GM18873 (cell line): ENCODE measurements around the gene ARVCF.

Source experiments
- ATAC-seq: cut with Tn5 transposase; IDR thresholded peaks from one replicate; pipeline ENCODE4 v1.9.1; 2021; ENCODE audit warnings: mild to moderate bottlenecking, moderate library complexity, moderate number of reproducible peaks; ENCODE audit not compliant: unreplicated experiment, low FRiP score

Gene ARVCF

GRCh38 chr22:19977296-19978243 lies 39.1 kb downstream of the ARVCF start:
- no peak for ATAC-seq

- no peak for ATAC-seq
Measured at GRCh38 chr22:19976671-19977070, 40.0 kb downstream of the ARVCF start.

GRCh38 chr22:19975707-19976035 lies 41.0 kb downstream of the ARVCF start:
- ATAC-seq: no peak

GRCh38 chr22:19974935-19975706 lies 41.5 kb downstream of the ARVCF start:
- ATAC-seq: no peak

- ATAC-seq: no peak
Measured at GRCh38 chr22:19974268-19974861, 42.3 kb downstream of the ARVCF start.

- no peak for ATAC-seq
Measured at GRCh38 chr22:19973551-19974267, 42.9 kb downstream of the ARVCF start.

- ATAC-seq: no peak
Measured at GRCh38 chr22:19972652-19973550, 43.7 kb downstream of the ARVCF start.

- ATAC-seq: no peak
Measured at GRCh38 chr22:19972251-19972650, 44.4 kb downstream of the ARVCF start.

GRCh38 chr22:19971276-19972124 lies 45.1 kb downstream of the ARVCF start:
- no peak for ATAC-seq

GRCh38 chr22:19970479-19971275 lies 45.9 kb downstream of the ARVCF start:
- ATAC-seq: no peak

- ATAC-seq: no peak
Measured at GRCh38 chr22:19970031-19970478, 46.6 kb downstream of the ARVCF start.

- ATAC-seq: no peak
Measured at GRCh38 chr22:19969141-19969928, 47.3 kb downstream of the ARVCF start.

GRCh38 chr22:19968450-19968891 lies 48.2 kb downstream of the ARVCF start:
- ATAC-seq: no peak

- no peak for ATAC-seq
Measured at GRCh38 chr22:19967850-19968449, 48.7 kb downstream of the ARVCF start.

GRCh38 chr22:19966908-19967750 lies 49.5 kb downstream of the ARVCF start:
- no peak for ATAC-seq
